ENCODE results near the gene ALDH1L2. TPM values are rescaled to one million over a fixed set of nuclear protein-coding genes. Genes with fewer than 3 reads are reported as not detected.

The ALDH1L2 gene
- 8.3 and 10.0 TPM in 2 replicates for total RNA-seq

GRCh38 chr12:105084251-105085250 is at the start of gene ALDH1L2:
ALDH1L2 (minus strand) TSS chr12:105084458; CDS start chr12:105084436, 22 bp downstream.

GRCh38 chr12:105107494-105108371 is 23.5 kb upstream of the ALDH1L2 start, which contains the start of gene WASHC4:
WASHC4 (plus strand) TSS chr12:105107731; CDS start chr12:105107801, 70 bp downstream.

GRCh38 chr12:104986022-104986941 is 98.0 kb downstream of the ALDH1L2 start, which contains the start of gene NOPCHAP1:
NOPCHAP1 (plus strand) TSS chr12:104986316; CDS start chr12:104986353, 37 bp downstream.

Other genes starting within 250 kb of the ALDH1L2 start
- gene SLC41A2, start 126.2 kb downstream of the ALDH1L2 start, total RNA-seq, result 14.2 and 15.3 TPM in 2 replicates
- 8.4 and 15.6 TPM in 2 replicates for gene NOPCHAP1, start 98.1 kb downstream of the ALDH1L2 start, total RNA-seq
- 22.6 and 24.3 TPM in 2 replicates for gene WASHC4, start 23.3 kb upstream of the ALDH1L2 start, total RNA-seq
- gene APPL2, start 151.7 kb upstream of the ALDH1L2 start, total RNA-seq, result 23.1 and 25.1 TPM in 2 replicates
- 85.1 and 264 TPM in 2 replicates for gene C12orf75, start 246.2 kb upstream of the ALDH1L2 start, total RNA-seq